Measurements from ENCODE around the gene OR4E1.

GRCh38 chr14:21647380-21647779, 26.2 kb downstream of the OR4E1 start:
- no peak for TF ChIP-seq CTCF (IDR thresholded peaks at IDR 0.05)
- no peak for TF ChIP-seq EZH2 (IDR thresholded peaks at IDR 0.05)

All from neural progenitor cell (in vitro differentiated cells).